GM23338 (cell line): ENCODE data around the gene ATL2.

ENCODE experiments used
- EZH2phosphoT487 ChIP-seq: fragments of 200-600 bp; sonication (generic); IDR thresholded peaks from one replicate; pipeline ENCODE4 v1.8.1; 2018; ENCODE audit warnings: antibody characterized with exemption; ENCODE audit not compliant: unreplicated experiment
- POLR2AphosphoS5 ChIP-seq: IDR thresholded peaks from 2 replicates; pipeline ENCODE4 v1.6.1; 2016; ENCODE audit warnings: antibody characterized with exemption, low read depth
- STAT1 ChIP-seq: IDR thresholded peaks from one replicate; pipeline ENCODE4 v1.6.1; 2016; ENCODE audit warnings: antibody characterized with exemption; ENCODE audit not compliant: unreplicated experiment
- TF ChIP-seq, protein P1 (sequence below), 2 experiments: fragments of 200-600 bp in 1 of 2; sonication (generic) in 1 of 2; conservative IDR thresholded peaks; 2 replicates each; pipeline versions ENCODE4 v1.5.1 to v1.6.1; 2016 to 2017; ENCODE audit warnings: antibody characterized with exemption in 2 of 2, low read depth in 2 of 2, mild to moderate bottlenecking in 2 of 2, moderate library complexity in 1 of 2
- TF ChIP-seq, protein P2 (sequence below): IDR thresholded peaks from one replicate; pipeline ENCODE4 v1.6.1; 2018; ENCODE audit warnings: antibody characterized with exemption; ENCODE audit not compliant: unreplicated experiment

DNA sequence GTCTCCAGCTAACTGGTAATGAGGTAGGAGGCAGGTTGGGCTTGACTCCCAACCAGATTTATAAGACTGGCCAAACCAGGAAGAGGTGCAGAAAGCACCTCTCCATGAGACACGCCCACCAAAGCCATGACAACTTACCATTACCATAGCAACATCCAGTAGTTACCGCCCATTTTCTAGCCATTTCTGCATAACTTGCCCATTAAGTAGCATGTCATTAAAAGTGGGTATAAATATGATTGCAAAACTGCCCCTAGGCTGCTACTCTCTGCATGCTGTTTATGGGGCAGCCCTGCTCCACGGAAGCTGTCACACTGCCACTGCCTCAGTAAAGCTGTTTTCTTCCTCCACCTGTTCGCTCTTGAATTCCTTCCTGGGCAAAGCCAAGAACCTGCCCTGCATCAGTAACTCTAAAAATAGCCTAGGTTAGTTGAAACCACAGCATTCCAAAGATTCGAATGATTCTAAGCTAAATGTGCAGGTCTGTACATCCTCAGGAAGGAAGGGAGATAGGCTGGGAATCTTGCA is 131.9 kb downstream of the ATL2 start:
- no peak for TF ChIP-seq POLR2AphosphoS5
- TF ChIP-seq, protein P1, sequence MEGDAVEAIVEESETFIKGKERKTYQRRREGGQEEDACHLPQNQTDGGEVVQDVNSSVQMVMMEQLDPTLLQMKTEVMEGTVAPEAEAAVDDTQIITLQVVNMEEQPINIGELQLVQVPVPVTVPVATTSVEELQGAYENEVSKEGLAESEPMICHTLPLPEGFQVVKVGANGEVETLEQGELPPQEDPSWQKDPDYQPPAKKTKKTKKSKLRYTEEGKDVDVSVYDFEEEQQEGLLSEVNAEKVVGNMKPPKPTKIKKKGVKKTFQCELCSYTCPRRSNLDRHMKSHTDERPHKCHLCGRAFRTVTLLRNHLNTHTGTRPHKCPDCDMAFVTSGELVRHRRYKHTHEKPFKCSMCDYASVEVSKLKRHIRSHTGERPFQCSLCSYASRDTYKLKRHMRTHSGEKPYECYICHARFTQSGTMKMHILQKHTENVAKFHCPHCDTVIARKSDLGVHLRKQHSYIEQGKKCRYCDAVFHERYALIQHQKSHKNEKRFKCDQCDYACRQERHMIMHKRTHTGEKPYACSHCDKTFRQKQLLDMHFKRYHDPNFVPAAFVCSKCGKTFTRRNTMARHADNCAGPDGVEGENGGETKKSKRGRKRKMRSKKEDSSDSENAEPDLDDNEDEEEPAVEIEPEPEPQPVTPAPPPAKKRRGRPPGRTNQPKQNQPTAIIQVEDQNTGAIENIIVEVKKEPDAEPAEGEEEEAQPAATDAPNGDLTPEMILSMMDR (conservative IDR thresholded peaks at IDR 0.05; ENCODE audit: low read depth in 2 of 2), result no peak
- TF ChIP-seq, protein P2, sequence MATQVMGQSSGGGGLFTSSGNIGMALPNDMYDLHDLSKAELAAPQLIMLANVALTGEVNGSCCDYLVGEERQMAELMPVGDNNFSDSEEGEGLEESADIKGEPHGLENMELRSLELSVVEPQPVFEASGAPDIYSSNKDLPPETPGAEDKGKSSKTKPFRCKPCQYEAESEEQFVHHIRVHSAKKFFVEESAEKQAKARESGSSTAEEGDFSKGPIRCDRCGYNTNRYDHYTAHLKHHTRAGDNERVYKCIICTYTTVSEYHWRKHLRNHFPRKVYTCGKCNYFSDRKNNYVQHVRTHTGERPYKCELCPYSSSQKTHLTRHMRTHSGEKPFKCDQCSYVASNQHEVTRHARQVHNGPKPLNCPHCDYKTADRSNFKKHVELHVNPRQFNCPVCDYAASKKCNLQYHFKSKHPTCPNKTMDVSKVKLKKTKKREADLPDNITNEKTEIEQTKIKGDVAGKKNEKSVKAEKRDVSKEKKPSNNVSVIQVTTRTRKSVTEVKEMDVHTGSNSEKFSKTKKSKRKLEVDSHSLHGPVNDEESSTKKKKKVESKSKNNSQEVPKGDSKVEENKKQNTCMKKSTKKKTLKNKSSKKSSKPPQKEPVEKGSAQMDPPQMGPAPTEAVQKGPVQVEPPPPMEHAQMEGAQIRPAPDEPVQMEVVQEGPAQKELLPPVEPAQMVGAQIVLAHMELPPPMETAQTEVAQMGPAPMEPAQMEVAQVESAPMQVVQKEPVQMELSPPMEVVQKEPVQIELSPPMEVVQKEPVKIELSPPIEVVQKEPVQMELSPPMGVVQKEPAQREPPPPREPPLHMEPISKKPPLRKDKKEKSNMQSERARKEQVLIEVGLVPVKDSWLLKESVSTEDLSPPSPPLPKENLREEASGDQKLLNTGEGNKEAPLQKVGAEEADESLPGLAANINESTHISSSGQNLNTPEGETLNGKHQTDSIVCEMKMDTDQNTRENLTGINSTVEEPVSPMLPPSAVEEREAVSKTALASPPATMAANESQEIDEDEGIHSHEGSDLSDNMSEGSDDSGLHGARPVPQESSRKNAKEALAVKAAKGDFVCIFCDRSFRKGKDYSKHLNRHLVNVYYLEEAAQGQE, result no peak
- TF ChIP-seq STAT1, result no peak
- TF ChIP-seq EZH2phosphoT487, result no peak
